NCI-H2171 (cell line): Measurements from ENCODE around the gene BDH2.

Experiments
- DNase-seq: peaks from one replicate; lab custom pipeline; 2025; lab: John Stamatoyannopoulos, UW

Gene BDH2

GRCh38 chr4:103099691-103100392 lies at the start of gene BDH2:
TSS of gene BDH2 (minus strand) at chr4:103099834. CDS start at chr4:103096254, 3,580 bp downstream.
- DNase-seq: peak; percentile 28

DNA sequence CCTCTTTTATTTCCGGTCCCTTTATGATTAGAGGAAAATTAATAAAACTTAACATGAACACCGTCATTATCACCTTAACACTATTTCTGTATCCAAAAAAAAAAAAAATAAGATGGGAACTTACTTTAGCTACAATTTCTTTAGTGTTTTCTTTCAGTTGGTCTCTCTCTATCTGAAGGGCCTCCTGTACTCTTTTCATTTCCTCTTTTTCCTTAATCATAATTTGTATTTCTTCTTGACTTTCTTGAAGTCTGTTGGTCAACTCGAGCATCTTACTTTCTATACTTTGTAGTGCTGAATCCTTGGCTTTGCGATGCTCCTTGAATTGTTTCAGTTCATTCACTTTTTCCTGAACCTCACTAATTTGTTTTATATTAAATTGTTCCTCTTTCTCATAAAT lies 45.3 kb upstream of the BDH2 start:
- no peak for DNase-seq

GRCh38 chr4:103137446-103137827 lies 37.8 kb upstream of the BDH2 start:
- no peak for DNase-seq

GRCh38 chr4:103136671-103137445 lies 37.2 kb upstream of the BDH2 start:
- DNase-seq: no peak

GRCh38 chr4:103129174-103129573 lies 29.5 kb upstream of the BDH2 start:
- no peak for DNase-seq

DNA sequence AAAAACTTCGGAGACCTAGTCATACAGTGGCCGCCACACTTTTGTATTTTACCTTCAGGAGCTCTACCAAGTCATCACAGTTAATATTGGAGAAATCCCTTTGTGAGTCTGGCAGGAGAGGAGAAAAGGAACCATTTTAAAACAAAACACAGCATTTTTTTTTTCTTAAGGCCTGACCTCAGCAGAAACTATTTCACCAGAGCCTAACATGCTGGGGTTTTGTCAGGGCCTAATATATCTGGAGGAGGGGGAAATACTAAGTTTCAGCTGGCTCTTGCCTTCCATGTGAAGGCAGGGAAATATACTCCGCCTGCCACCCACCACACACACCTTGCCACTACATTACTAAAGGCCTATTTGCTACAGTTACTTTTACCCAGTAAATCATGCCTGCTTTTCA lies 26.5 kb upstream of the BDH2 start:
- DNase-seq: no peak

DNA sequence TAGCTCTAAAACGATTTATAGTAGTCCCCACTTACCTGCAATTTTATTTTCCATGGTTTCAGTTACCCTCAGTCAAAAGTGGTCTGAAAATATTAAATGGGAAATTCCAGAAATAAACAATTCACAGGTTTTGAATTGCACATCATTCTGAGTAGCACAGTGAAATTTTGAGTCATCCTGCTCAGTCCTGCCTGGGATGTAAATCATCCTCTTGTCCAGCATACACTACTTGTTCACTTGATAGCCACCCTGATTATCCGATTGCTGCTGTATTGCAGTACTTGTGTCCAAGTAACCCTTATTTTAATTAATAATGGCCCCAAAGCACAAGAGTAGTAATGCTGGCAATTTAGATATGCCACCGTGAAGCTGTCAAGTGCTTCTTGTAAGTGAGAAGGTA lies 23.5 kb upstream of the BDH2 start:
- no peak for DNase-seq

DNA sequence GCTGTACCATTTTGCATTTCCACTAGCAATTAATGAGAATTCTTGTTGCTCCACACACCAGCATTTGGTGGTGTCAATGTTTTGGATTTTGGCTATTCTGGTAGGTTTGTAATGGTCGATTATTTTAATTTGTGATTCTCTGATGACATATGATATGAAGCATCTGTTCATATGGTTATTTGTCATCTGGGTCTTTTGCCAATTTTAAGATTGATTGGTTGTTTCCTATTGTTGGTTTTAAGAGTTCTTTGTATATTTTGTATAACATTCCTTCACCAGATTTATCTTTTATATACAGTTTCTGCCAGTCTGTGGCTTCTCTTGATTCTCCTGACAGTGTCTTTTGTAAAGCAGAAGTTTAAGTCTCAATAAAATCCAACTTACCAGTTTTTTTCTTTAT lies 18.5 kb upstream of the BDH2 start:
- no peak for DNase-seq

GRCh38 chr4:103111598-103111997 lies 12.0 kb upstream of the BDH2 start:
- DNase-seq: no peak

DNA sequence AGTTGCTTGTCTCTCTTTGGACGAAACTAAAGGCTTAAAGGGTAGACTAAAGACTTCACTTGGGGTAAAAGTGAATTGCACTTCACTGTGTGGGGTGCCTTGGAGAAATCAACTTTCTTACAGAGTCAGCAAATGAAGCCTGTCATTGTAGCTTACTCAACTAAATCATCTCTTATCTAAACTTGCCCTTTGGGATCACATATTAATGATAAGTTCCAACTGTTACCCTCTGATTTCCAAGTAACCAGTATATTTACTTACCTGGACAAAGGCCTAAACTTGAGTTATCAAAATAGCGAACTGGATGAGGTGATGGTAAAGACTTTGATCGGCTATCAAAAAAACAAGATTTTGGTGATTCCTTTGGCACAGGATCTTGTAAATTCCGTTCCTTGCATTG lies 8.9 kb upstream of the BDH2 start:
- no peak for DNase-seq

DNA sequence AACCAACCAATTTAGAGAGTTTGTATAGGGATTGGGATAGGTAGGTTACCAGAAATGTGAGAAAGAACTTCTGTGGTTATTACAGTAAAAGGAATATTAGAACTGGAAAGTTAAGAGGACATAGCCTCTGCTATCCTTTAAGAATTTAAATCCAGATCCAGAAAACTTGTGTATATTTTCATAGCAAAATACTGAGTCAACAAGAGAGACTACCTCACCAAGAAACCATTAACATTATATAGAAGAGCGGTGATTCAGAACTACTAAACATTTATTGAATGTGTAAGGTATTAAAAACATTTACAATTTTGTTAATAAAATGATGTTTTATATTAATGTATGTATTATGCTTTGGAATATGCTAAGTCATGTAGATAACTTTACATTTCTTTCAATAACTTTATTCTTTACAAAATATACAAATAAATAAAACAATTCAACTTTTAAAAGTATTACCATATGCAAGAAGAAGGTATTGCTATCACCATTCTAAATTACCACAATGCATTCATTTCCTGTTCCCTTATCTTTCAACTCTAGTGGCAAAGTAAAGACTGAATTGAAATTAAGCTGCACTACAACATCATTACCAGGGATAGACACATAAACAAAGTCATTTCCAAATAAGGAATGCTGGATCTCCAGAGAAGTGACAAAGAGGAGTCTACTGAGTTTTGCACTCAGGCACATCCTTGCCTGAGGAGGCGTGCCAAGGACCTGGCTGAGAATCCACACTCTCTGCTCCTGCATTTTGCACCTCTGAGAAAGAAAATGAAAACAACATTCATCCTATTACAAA lies 6.1 kb upstream of the BDH2 start:
- no peak for DNase-seq

- DNase-seq: no peak
Observed at GRCh38 chr4:103104886-103105285, 5.3 kb upstream of the BDH2 start.

DNA sequence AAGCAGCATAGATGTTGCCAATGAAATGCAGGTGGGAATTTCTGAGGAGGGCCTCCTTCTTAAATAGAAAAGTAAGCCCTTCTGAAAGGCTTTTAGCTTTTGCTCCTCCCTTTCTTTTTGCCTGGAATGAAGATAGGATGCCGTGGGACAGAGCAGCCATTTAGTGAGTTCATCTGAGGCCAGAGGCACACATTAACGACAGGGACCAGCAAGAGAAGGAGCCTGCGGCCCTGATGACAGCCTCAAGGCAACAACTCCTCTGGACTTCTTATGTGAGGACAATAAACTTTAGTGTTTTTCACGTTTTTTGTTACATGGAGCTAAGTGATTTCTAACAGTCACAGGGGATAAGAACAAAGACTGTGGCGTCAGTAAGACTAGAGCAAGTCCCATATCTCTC lies 1.1 kb upstream of the BDH2 start:
- DNase-seq: no peak

DNA sequence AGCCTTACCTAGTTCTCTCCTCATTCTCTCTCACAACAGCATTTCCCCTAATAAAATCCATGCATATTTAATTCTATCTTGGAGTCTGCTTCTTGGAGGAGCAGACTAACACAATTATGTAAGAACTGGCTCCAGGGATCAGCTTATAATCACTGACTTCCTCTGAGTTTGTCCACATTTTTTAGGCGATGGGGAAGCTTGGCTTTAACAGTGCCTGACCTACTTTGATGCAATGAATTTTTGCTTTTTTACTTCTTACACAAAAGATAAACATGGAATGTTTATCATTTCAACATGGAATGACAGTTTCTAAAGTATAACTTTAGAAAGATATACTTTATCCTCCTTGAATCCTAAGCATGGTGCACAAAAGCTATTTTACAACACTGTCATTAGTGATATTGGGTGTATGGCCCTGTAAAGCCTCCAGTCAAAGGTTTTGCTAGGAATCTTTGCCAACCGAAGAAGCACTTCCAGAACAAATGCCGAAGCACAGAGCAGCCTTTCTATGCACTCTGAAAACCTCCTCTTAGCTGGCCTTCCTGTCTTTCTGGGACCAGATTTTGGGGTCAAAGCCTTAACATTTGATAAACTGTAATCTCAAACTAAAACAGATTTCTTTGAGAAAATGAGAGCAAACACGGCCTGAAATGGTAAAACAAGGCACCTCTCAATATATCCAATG lies 736 bp downstream of the BDH2 start:
- no peak for DNase-seq

DNA sequence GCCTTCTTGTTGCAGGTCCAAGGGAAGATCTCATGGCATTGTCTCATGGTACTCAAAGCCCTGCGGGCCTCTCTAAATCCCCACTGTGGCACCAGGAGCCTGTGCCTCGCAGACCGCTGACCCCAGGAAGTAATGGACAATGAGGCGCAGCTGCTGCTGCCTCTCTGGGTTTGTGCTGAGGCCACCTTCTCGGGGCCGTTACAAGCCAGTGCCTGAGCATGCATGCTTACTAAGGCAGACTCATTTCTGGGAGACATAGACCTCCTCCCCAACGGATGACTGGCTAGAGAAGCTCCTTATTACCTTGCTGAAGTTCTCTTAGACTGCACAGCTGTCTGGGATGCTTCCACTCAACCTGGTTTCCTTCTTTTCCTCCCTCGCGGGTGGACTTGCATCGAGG lies 1.3 kb downstream of the BDH2 start:
- no peak for DNase-seq

- no peak for DNase-seq
Observed at GRCh38 chr4:103097112-103097511, 2.5 kb downstream of the BDH2 start.

DNA sequence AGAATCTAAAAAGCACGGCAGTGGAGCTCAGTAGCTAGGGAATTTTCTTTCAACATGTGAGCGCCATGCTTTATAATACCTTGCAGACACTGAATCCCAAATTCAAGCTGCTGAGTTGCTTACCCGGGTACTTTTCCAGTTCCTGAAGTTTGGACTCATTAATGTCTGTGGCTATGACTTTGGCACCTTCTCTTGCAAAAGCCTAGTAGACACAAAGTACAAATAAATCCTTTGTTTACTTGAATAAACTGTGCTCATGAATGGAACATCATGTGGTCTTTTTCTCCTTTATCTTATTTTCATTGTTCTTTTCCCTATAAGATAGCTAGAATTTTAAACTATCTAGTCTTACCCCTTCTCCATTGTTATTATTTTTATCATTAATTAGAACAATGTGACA lies 4.6 kb downstream of the BDH2 start:
- DNase-seq: no peak

- no peak for DNase-seq
Observed at GRCh38 chr4:103092245-103092644, 7.4 kb downstream of the BDH2 start.

DNA sequence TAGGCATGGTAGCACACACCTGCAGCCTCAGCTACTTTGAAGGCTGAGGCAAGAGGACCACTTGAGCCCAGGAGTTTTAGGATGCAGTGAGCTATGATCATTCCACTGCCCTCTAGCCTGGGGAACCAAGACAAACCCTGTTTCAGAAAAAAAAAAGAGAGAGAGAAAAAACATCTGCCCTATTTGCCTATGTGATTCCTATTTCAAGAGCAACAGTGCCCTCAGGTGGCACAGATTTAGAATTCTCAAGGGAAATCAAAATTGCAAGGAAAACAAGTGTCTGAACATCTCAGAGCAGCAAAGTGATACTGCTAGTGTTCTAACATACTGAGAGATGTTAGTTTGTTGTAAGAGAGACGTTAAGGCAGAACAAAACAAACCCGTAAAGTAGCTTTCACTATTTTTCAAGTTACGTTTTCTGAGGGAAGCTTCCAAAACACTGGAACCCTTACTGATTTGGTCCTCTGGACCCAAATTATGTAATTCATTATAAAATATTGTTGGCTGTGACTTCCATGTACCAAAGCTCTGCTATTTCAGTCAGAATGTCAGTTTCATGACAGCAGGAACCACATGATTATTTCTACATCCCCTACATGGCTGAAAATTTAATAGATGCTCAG lies 7.9 kb downstream of the BDH2 start:
- peak; percentile 33 for DNase-seq

DNA sequence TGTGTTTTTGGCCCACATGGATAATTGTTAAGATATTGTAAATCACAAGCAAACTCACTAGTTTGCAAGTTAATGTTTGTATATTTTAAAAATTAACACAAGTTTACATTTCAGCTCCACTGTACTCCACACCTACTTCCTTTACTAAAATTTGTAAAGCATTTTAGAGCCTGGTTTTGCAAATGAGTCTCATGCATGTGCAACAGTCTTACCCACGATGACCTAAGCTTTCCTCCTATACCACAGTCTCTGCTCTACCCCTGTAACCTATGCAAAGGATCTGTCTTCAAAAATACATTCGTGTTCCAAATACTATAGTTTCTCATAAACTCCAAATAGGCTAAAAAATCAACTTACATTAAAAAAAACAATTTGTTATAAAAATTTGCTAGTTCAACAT lies 10.2 kb downstream of the BDH2 start:
- DNase-seq: no peak

DNA sequence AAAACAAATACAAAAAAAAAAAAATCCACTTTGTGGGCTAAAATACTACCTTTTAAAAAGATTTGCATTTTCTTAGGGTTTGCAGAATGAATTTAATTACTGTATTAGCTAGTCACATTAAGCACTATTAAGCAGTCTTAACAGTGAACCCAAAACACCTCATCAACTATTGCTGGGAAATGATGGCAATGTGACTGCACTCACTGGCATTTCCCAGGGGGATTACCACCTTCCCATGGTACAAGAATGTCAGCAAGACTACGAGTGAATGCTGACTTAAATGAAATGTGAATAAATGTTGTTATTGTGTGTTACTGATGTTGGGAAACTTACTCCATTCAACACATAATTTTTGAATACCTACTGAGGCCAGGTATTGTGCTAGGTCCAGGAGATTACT lies 13.1 kb downstream of the BDH2 start:
- no peak for DNase-seq
